ENCODE data around the gene ZFAND6. TPM values are rescaled to one million over a fixed set of nuclear protein-coding genes. Genes with fewer than 3 reads are reported as not detected.
A peak's percentile ranks its signal among the peaks of the same experiment; 100 is the strongest.
"Not testable (repeated sequence)": the region's sequence is repeated elsewhere in the genome, so short reads cannot be mapped to it uniquely, and the experiment has no call there.

The ZFAND6 gene
- total RNA-seq, 1 donor from 2014 or later, result 62.8 TPM

GRCh38 chr15:80041494-80042253 lies 17.8 kb upstream of the ZFAND6 start:
- no peak for DNase-seq
- intact Hi-C loops (cut with DNase I), result no loop called here
- no peak for ATAC-seq (ENCODE audit: poor library complexity)

- DNase-seq, result no peak
- ATAC-seq (ENCODE audit: poor library complexity), result no peak
- intact Hi-C loops (cut with DNase I), result no loop called here
Measured at GRCh38 chr15:80042568-80042967, 16.9 kb upstream of the ZFAND6 start.

GRCh38 chr15:80045219-80045618 lies 14.3 kb upstream of the ZFAND6 start:
- intact Hi-C loops (cut with DNase I); ATAC-seq (ENCODE audit: poor library complexity); DNase-seq: not testable (repeated sequence)

- ATAC-seq (ENCODE audit: poor library complexity) (no peak), DNase-seq (no peak)
- intact Hi-C loops (cut with DNase I), result no loop called here
Measured at GRCh38 chr15:80049046-80049445, 10.4 kb upstream of the ZFAND6 start.

GRCh38 chr15:80052597-80053304 lies 6.7 kb upstream of the ZFAND6 start:
- DNase-seq, result no peak
- intact Hi-C loops (cut with DNase I), result no loop called here
- no peak for ATAC-seq (ENCODE audit: poor library complexity)

GRCh38 chr15:80055933-80056332 lies 3.5 kb upstream of the ZFAND6 start:
- DNase-seq (no peak), ATAC-seq (ENCODE audit: poor library complexity) (no peak)
- intact Hi-C loops (cut with DNase I), result no loop called here

GRCh38 chr15:80058044-80058443 lies 1.4 kb upstream of the ZFAND6 start:
- ATAC-seq (ENCODE audit: poor library complexity) (no peak), DNase-seq (no peak)
- intact Hi-C loops (cut with DNase I), result no loop called here

GRCh38 chr15:80059786-80060355 lies 395 bp downstream of the ZFAND6 start:
- DNase-seq, result no peak
- peak; percentile 89 for ATAC-seq (ENCODE audit: poor library complexity)

GRCh38 chr15:80060356-80061006 lies 1.0 kb downstream of the ZFAND6 start:
- ATAC-seq (ENCODE audit: poor library complexity) (no peak), DNase-seq (no peak)
- intact Hi-C loops (cut with DNase I), result no loop called here

More at GRCh38 chr15:80059786-80060355, 395 bp downstream of the ZFAND6 start:
- intact Hi-C loops (cut with DNase I), result no loop called here

- DNase-seq, result no peak
- no peak for ATAC-seq (ENCODE audit: poor library complexity)
- intact Hi-C loops (cut with DNase I), result no loop called here
Measured at GRCh38 chr15:80061582-80061981, 2.1 kb downstream of the ZFAND6 start.

GRCh38 chr15:80066912-80067311 lies 7.4 kb downstream of the ZFAND6 start:
- intact Hi-C loops (cut with DNase I), result no loop called here
- no peak for DNase-seq
- no peak for ATAC-seq (ENCODE audit: poor library complexity)

GRCh38 chr15:80068578-80068977 lies 9.1 kb downstream of the ZFAND6 start:
- DNase-seq (no peak), ATAC-seq (ENCODE audit: poor library complexity) (no peak)
- intact Hi-C loops (cut with DNase I), result no loop called here

GRCh38 chr15:80070840-80071239 lies 11.4 kb downstream of the ZFAND6 start:
- ATAC-seq (ENCODE audit: poor library complexity) (no peak), DNase-seq (no peak)
- intact Hi-C loops (cut with DNase I), result no loop called here

GRCh38 chr15:80071652-80072051 lies 12.2 kb downstream of the ZFAND6 start:
- no peak for ATAC-seq (ENCODE audit: poor library complexity)
- intact Hi-C loops (cut with DNase I), result no loop called here

GRCh38 chr15:80072285-80072994 lies 13.0 kb downstream of the ZFAND6 start:
- intact Hi-C loops (cut with DNase I), result no loop called here
- DNase-seq, result no peak
- ATAC-seq (ENCODE audit: poor library complexity), result peak; percentile 96

More at GRCh38 chr15:80071652-80072051, 12.2 kb downstream of the ZFAND6 start:
- no peak for DNase-seq

- intact Hi-C loops (cut with DNase I), result no loop called here
- ATAC-seq (ENCODE audit: poor library complexity), result no peak
- no peak for DNase-seq
Measured at GRCh38 chr15:80073197-80073596, 13.7 kb downstream of the ZFAND6 start.

- DNase-seq, result no peak
- ATAC-seq (ENCODE audit: poor library complexity), result peak; percentile 55
- intact Hi-C loops (cut with DNase I), result no loop called here
Measured at GRCh38 chr15:80076321-80077318, 17.1 kb downstream of the ZFAND6 start.

GRCh38 chr15:80081390-80081789 lies 21.9 kb downstream of the ZFAND6 start:
- intact Hi-C loops (cut with DNase I), result no loop called here
- DNase-seq (no peak), ATAC-seq (ENCODE audit: poor library complexity) (no peak)

Measured in Right ventricle myocardium superior (tissue), 1 donor.